HepG2 (cell line): Measurements from ENCODE around the gene TNFSF8. TPM values are rescaled to one million over a fixed set of nuclear protein-coding genes. Genes with fewer than 3 reads are reported as not detected.

Experiments used
- ATAC-seq: fragments of 200-7000 bp; cut with Tn5 transposase; 3 replicates; pipeline ENCODE4 v1.9.1; 2020; ENCODE audit warnings: mild to moderate bottlenecking, moderate library complexity
- BruUV-seq: library from RNA; stranded (reverse); fragments of 400-500 nt; replicated peaks from 2 replicates; lab custom pipeline; 2021; lab: Mats Ljungman, UMichigan
- CTCF ChIA-PET: fragments of 300-600 bp; formaldehyde crosslinking; extraction: SDS; loops from one replicate; lab custom pipeline; 2021; ENCODE audit warnings: low total read pairs, inconsistent platforms, low intra/inter-chr PET ratio; lab: Yijun Ruan, JAX
- POLR2A ChIA-PET: fragments of 350-600 bp; sonication (Branson Sonifier 250); formaldehyde crosslinking; loops from one replicate; lab custom pipeline; 2020; ENCODE audit warnings: antibody characterized with exemption, inconsistent platforms; lab: Yijun Ruan, JAX
- DNase-seq: peaks from one replicate; pipeline ENCODE4 v3.0.0-alpha.2; 2015; ENCODE audit warnings: low spot score
- FAIRE-seq: peaks from 3 replicates; lab custom pipeline; 2011; peaks lifted over from hg19 to GRCh38; lab: Jason Lieb, UNC
- H2AFZ ChIP-seq: one replicate; pipeline ENCODE4 v1.6.1; 2011; ENCODE audit warnings: low read length, inconsistent platforms
- H3K27ac ChIP-seq: fragments of 300-600 bp; 3 replicates; pipeline ENCODE4 v1.8.0; 2011; ENCODE audit warnings: mixed run types, mild to moderate bottlenecking, mixed read lengths, low read length, inconsistent platforms; ENCODE audit not compliant: insufficient read depth; ENCODE audit errors: extremely low read length
- H3K27me3 ChIP-seq, 2 experiments: fragments of 200-600 bp in 1 of 2; 2 replicates in 1 of 2; 3 replicates in 1 of 2; pipeline versions ENCODE4 v1.6.0 to v1.8.0; 2011; ENCODE audit warnings: low read length in 2 of 2, mild to moderate bottlenecking in 2 of 2, moderate library complexity in 2 of 2, inconsistent platforms in 1 of 2; ENCODE audit not compliant: insufficient read depth in 2 of 2, control insufficient read depth in 1 of 2
- H3K36me3 ChIP-seq, 2 experiments: fragments of 200-600 bp in 1 of 2; replicated peaks in 1 of 2; 2 replicates in 1 of 2; 3 replicates in 1 of 2; pipeline versions ENCODE4 v1.5.1 to v1.8.0; 2011; ENCODE audit warnings: low read length in 2 of 2, inconsistent platforms in 1 of 2; ENCODE audit not compliant: insufficient read depth in 2 of 2, control insufficient read depth in 1 of 2
- H3K4me1 ChIP-seq: 2 replicates; pipeline ENCODE4 v1.5.1; 2012; ENCODE audit warnings: low read length, inconsistent platforms; ENCODE audit not compliant: insufficient read depth
- H3K4me2 ChIP-seq: 2 replicates; pipeline ENCODE4 v1.6.0; 2011; ENCODE audit warnings: low read depth, low read length, inconsistent platforms
- H3K4me3 ChIP-seq, 3 experiments: fragments of 200-600 bp in 1 of 3; sonication (generic), shearing (Covaris generic) in 1 of 3; replicated peaks in 1 of 3; 2 replicates each; pipeline ENCODE4 v1.5.1; 2011 to 2016; ENCODE audit warnings: low read length in 3 of 3, inconsistent platforms in 2 of 3, low read depth in 2 of 3, mild to moderate bottlenecking in 2 of 3, control low read depth in 1 of 3, mixed read lengths in 1 of 3; ENCODE audit not compliant: insufficient read depth in 1 of 3
- H3K79me2 ChIP-seq: one replicate; pipeline ENCODE4 v1.6.1; 2011; ENCODE audit warnings: low read length, inconsistent platforms; ENCODE audit not compliant: insufficient read depth
- H3K9ac ChIP-seq: 2 replicates; pipeline ENCODE4 v1.6.0; 2011; ENCODE audit warnings: mild to moderate bottlenecking, low read depth, low read length, inconsistent platforms; ENCODE audit not compliant: insufficient read depth
- H3K9me3 ChIP-seq: 2 replicates; pipeline ENCODE4 v1.5.1; 2012; ENCODE audit warnings: mild to moderate bottlenecking, low read length
- H4K20me1 ChIP-seq: 2 replicates; pipeline ENCODE4 v1.6.0; 2011; ENCODE audit warnings: inconsistent platforms, mild to moderate bottlenecking, low read length, moderate library complexity; ENCODE audit not compliant: insufficient read depth
- E2F2 ChIP-seq: sonication (generic); formaldehyde crosslinking; IDR thresholded peaks from 2 replicates; pipeline ENCODE4 v1.4.0; 2020; ENCODE audit warnings: missing genetic modification reagents, borderline replicate concordance
- MLXIP ChIP-seq: sonication (generic); formaldehyde crosslinking; IDR thresholded peaks from 2 replicates; pipeline ENCODE4 v1.9.0; 2021; ENCODE audit warnings: missing genetic modification reagents, borderline replicate concordance
- MYPOP ChIP-seq: sonication (generic); formaldehyde crosslinking; IDR thresholded peaks from 2 replicates; pipeline ENCODE4 v1.8.1; 2023; ENCODE audit warnings: mild to moderate bottlenecking, moderate library complexity, missing genetic modification reagents
- SMYD3 ChIP-seq: sonication (generic); formaldehyde crosslinking; IDR thresholded peaks from 2 replicates; pipeline ENCODE4 v1.8.1; 2023; ENCODE audit warnings: mild to moderate bottlenecking, missing genetic modification reagents
- ZNF569 ChIP-seq: sonication (generic); formaldehyde crosslinking; IDR thresholded peaks from 2 replicates; pipeline ENCODE4 v1.5.0; 2020; ENCODE audit warnings: mild to moderate bottlenecking, missing genetic modification reagents, moderate library complexity, borderline replicate concordance
- ZNF570 ChIP-seq: sonication (generic); formaldehyde crosslinking; IDR thresholded peaks from 2 replicates; pipeline ENCODE4 v1.4.0; 2020; ENCODE audit warnings: mild to moderate bottlenecking, missing genetic modification reagents, borderline replicate concordance
- ZNF580 ChIP-seq: IDR thresholded peaks from 2 replicates; pipeline ENCODE4 v1.6.1; 2016; ENCODE audit warnings: low read depth, borderline replicate concordance
- WGBS: methylation state at CpG from one replicate; pipeline ENCODE4 v1.1.6; 2017; ENCODE audit warnings: low lambda C conversion rate; 5-methylcytosine and 5-hydroxymethylcytosine counted together
- in situ Hi-C: cut with HindIII; loops from 2 replicates; pipeline ENCODE4 v1.10.0; 2017; ENCODE audit warnings: low pct_unique_long_range_greater_than_20kb; ENCODE audit not compliant: extremely low pct_ligation_motif_present
- intact Hi-C: fragments of 100-400 bp; cut with micrococcal nuclease; formaldehyde crosslinking; loops from one replicate; pipeline ENCODE4 v1.10.0; 2022; ENCODE audit not compliant: unreplicated experiment
- polyA plus RNA-seq, 8 experiments: library from polyadenylated mRNA; depleted of rRNA in 3 of 8; stranded (reverse) in 7 of 8; unstranded in 1 of 8; fragments of >200 nt; fragmentation: Illumina TruSeq in 4 of 8; extraction: Trizol in 4 of 8; gene quantifications; 2 replicates each; pipeline versions ENCODE4 v1.2.1 to v1.2.3, GENCODE V29; 2011 to 2016; ENCODE audit warnings: low read depth in 4 of 8, missing spikeins in 1 of 8, mixed read lengths in 1 of 8; ENCODE audit not compliant: insufficient read depth in 1 of 8
- total RNA-seq, 5 experiments: library from RNA; depleted of rRNA; stranded (reverse); fragments of >200 nt; fragmentation: Illumina TruSeq; extraction: Trizol; gene quantifications; 2 replicates each; pipeline ENCODE4 v1.2.3, GENCODE V29; 2016; ENCODE audit warnings: low read depth in 1 of 5

The TNFSF8 gene
- total and polyA plus RNA-seq, 2 of the 13 experiments (the other 11 are each of a cell fraction or from before 2014, with no cell fraction given), result not detected

GRCh38 chr9:114925039-114925438 is 5.4 kb downstream of the TNFSF8 start:
- no peaks in the 10 kb centered on the region for H3K79me2 ChIP-seq
- no peak for ATAC-seq
- no peak for FAIRE-seq

More at GRCh38 chr9:114925039-114925438, 5.4 kb downstream of the TNFSF8 start:
- Histone ChIP-seq H3K27me3 (0 out of 5 replicates have a peak, but pooled peaks cover 0 to under 1% of the 10 kb centered on the region in 2 experiments), H3K36me3 (no peaks in the 10 kb centered on the region), H3K27ac (no peak overlapping the region), H3K4me1 (no peaks in the 10 kb centered on the region), H4K20me1 (no peaks in the 10 kb centered on the region), H3K4me2 (no peak overlapping the region), H3K4me3 (no peak overlapping the region), H3K9me3 (no peaks in the 10 kb centered on the region), H2AFZ (no peak overlapping the region), H3K9ac (no peak overlapping the region)
- 40% methylated on average over 2 of the region's 3 CpGs for WGBS
- no peak for TF ChIP-seq MLXIP (CRISPR knock-in tag)
- no peak for TF ChIP-seq E2F2 (CRISPR knock-in tag)
- no peak for TF ChIP-seq MYPOP (CRISPR knock-in tag)
- TF ChIP-seq ZNF569 (CRISPR knock-in tag), result no peak
- TF ChIP-seq SMYD3, result no peak
- TF ChIP-seq ZNF580 (CRISPR knock-in tag), result no peak
- TF ChIP-seq ZNF570 (CRISPR knock-in tag), result no peak
- intact Hi-C loops (no loop called here), in situ Hi-C loops (no loop called here)
- no TSS peak for BruUV-seq
- POLR2A ChIA-PET, result no interaction called here
- no peak for DNase-seq
- CTCF ChIA-PET, result no interaction called here
